Cardiac muscle cell (in vitro differentiated cells and primary cell): Measurements from ENCODE around the gene HBZ. TPM values are rescaled to one million over a fixed set of nuclear protein-coding genes. Genes with fewer than 3 reads are reported as not detected.

Source experiments
- DNase-seq, 2 donors: peaks; one replicate each; pipeline versions ENCODE4 v3.0.0 to v3.0.0-alpha.2; 2010 to 2017; ENCODE audit warnings: low read depth in 1 of 2, low spot score in 1 of 2
- H3K27ac ChIP-seq: fragments of 200-600 bp; sonication (generic); 2 replicates; pipeline ENCODE4 v1.5.1; 2016
- H3K27me3 ChIP-seq: fragments of 200-600 bp; sonication (generic); 2 replicates; pipeline ENCODE4 v1.6.0; 2016; ENCODE audit warnings: control low read depth
- H3K36me3 ChIP-seq: fragments of 200-600 bp; sonication (generic); 2 replicates; pipeline ENCODE4 v1.5.1; 2016; ENCODE audit warnings: control low read depth
- H3K4me1 ChIP-seq: fragments of 200-600 bp; sonication (generic); 2 replicates; pipeline ENCODE4 v1.8.1; 2017; ENCODE audit warnings: low read depth, mild to moderate bottlenecking, mixed run types
- H3K4me3 ChIP-seq: fragments of 200-600 bp; sonication (generic); 2 replicates; pipeline ENCODE4 v1.5.1; 2016; ENCODE audit warnings: mild to moderate bottlenecking
- H3K9me3 ChIP-seq: fragments of 200-600 bp; sonication (generic); 2 replicates; pipeline ENCODE4 v1.5.1; 2017; ENCODE audit warnings: low read depth, mild to moderate bottlenecking, control low read depth
- polyA plus RNA-seq: library from polyadenylated mRNA; unstranded; fragments of >200 nt; fragmentation: Nextera tagmentation; extraction: Ambion mirVana; gene quantifications from 2 replicates; pipeline ENCODE4 v1.2.1, GENCODE V29; 2016
- total RNA-seq: library from RNA; depleted of rRNA; stranded (reverse); fragments of >200 nt; gene quantifications from 2 replicates; pipeline ENCODE4 v1.2.3, GENCODE V29; 2016
- TF ChIP-seq, protein P1 (sequence below): IDR thresholded peaks from 2 replicates; pipeline ENCODE4 v1.5.1; 2012; ENCODE audit warnings: low read depth, mild to moderate bottlenecking, low read length

Gene HBZ
- total and polyA plus RNA-seq, 2 experiments from 2014 or later: not detected

DNA sequence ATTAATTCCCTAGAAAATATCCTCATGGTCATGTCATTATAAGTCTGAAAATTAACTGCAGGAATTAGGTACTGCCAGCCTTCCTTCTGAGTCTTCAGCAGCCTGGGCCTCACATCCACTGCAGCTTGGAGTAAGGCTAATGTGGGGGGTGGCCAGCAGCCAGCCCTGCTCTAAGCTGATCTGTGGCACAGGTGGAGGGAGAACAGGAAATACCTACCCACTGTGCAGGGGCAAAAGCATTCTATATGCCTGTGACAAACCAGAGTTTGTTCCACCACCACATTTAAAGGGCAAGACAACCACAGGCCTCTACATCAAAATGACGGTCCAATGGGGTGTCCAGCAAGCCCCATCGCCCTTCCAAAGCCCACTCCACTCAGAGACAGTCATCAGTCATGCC lies 23.4 kb upstream of the HBZ start:
- DNase-seq: no peak
- H3K27me3 ChIP-seq: no peaks in the 10 kb centered on the region
- H3K9me3 ChIP-seq: no peaks in the 10 kb centered on the region
- TF ChIP-seq, protein P1, sequence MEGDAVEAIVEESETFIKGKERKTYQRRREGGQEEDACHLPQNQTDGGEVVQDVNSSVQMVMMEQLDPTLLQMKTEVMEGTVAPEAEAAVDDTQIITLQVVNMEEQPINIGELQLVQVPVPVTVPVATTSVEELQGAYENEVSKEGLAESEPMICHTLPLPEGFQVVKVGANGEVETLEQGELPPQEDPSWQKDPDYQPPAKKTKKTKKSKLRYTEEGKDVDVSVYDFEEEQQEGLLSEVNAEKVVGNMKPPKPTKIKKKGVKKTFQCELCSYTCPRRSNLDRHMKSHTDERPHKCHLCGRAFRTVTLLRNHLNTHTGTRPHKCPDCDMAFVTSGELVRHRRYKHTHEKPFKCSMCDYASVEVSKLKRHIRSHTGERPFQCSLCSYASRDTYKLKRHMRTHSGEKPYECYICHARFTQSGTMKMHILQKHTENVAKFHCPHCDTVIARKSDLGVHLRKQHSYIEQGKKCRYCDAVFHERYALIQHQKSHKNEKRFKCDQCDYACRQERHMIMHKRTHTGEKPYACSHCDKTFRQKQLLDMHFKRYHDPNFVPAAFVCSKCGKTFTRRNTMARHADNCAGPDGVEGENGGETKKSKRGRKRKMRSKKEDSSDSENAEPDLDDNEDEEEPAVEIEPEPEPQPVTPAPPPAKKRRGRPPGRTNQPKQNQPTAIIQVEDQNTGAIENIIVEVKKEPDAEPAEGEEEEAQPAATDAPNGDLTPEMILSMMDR: no peak
- no peak overlapping the region for H3K27ac ChIP-seq
- H3K36me3 ChIP-seq: no peaks in the 10 kb centered on the region
- H3K4me1 ChIP-seq: no peaks in the 10 kb centered on the region
- no peak overlapping the region for H3K4me3 ChIP-seq

- TF ChIP-seq, protein P1: no peak
- Histone ChIP-seq H3K36me3 (no peaks in the 10 kb centered on the region), H3K4me3 (no peak overlapping the region), H3K27me3 (no peaks in the 10 kb centered on the region), H3K9me3 (no peaks in the 10 kb centered on the region), H3K27ac (no peak overlapping the region), H3K4me1 (no peaks in the 10 kb centered on the region)
- no peak for DNase-seq
Observed at GRCh38 chr16:130533-131173, 21.8 kb upstream of the HBZ start.

GRCh38 chr16:132120-132519 lies 20.3 kb upstream of the HBZ start:
- H3K4me1 ChIP-seq: no peaks in the 10 kb centered on the region
- H3K36me3 ChIP-seq: no peaks in the 10 kb centered on the region
- TF ChIP-seq, protein P1: no peak

DNA sequence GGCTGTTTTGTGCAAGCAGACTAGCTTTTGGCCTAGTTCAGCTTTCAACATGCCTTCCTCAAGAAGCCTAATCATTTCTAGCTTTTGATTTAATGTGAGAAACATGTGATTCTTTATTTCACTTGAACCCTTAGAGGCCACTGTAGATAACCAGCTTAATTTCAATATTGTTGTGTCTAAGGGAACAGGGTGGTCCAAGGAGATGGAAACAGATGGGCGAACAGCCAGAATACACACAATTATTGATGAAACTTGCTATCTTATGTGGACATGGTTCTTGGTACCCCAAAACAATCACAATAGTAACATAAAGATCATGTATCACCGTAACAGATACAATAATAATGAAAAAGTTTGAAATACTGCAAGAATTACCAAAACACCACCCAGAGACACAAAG lies 18.7 kb upstream of the HBZ start:
- DNase-seq: no peak
- no peaks in the 10 kb centered on the region for H3K9me3 ChIP-seq

More at GRCh38 chr16:132120-132519, 20.3 kb upstream of the HBZ start:
- H3K27me3 ChIP-seq: no peaks in the 10 kb centered on the region
- H3K27ac ChIP-seq: no peak overlapping the region
- H3K4me3 ChIP-seq: no peak overlapping the region
- no peaks in the 10 kb centered on the region for H3K9me3 ChIP-seq
- no peak for DNase-seq

GRCh38 chr16:138049-138417 lies 14.4 kb upstream of the HBZ start:
- DNase-seq: peak; percentile 22 to 52
- Histone ChIP-seq H3K4me1 (no peaks in the 10 kb centered on the region), H3K36me3 (no peaks in the 10 kb centered on the region), H3K27me3 (no peaks in the 10 kb centered on the region), H3K27ac (peak overlapping the region; percentile 63), H3K4me3 (peak overlapping the region; percentile 46), H3K9me3 (no peaks in the 10 kb centered on the region)
- TF ChIP-seq, protein P1: no peak

More for the DNA sequence above, 18.7 kb upstream of the HBZ start:
- TF ChIP-seq, protein P1: no peak
- Histone ChIP-seq H3K27ac (no peak overlapping the region), H3K4me1 (no peaks in the 10 kb centered on the region), H3K4me3 (no peak overlapping the region), H3K27me3 (no peaks in the 10 kb centered on the region), H3K36me3 (no peaks in the 10 kb centered on the region)
